ENCODE results near the gene EHD4. TPM values are rescaled to one million over a fixed set of nuclear protein-coding genes. Genes with fewer than 3 reads are reported as not detected.

The EHD4 gene
- polyA plus RNA-seq, 1 experiment, result 19.3 TPM

GRCh38 chr15:41899854-41900442 lies 72.4 kb downstream of the EHD4 start:
- ChIA-PET POLR2A (no interaction called here), CTCF (interaction anchor here (1.0 kb wide), 1 partner anchor 9 kb away, joined by 3 read pairs; no protein-coding TSS in a partner anchor)
- no peak for DNase-seq (ENCODE audit: low read depth, low spot score)
- Histone ChIP-seq H3K27ac (ENCODE audit: low read depth, low read length) (no peak overlapping the region), H3K9me3 (ENCODE audit: control insufficient read depth, insufficient read depth, low read length) (no peaks in the 10 kb centered on the region; the same call in 1 of the 2 replicates), H3K27me3 (ENCODE audit: control insufficient read depth, insufficient read depth, low read length) (no peaks in the 10 kb centered on the region), H3K4me3 (ENCODE audit: low read depth, low read length) (no peak overlapping the region)
- no peak for TF ChIP-seq CTCF (IDR thresholded peaks at IDR 0.05; ENCODE audit: low read depth, low read length)

- TF ChIP-seq CTCF (IDR thresholded peaks at IDR 0.05; ENCODE audit: low read depth, low read length), result no peak
- no peak overlapping the region for H3K4me3 ChIP-seq (ENCODE audit: low read depth, low read length)
- no peaks in the 10 kb centered on the region; the same call in 1 of the 2 replicates for H3K9me3 ChIP-seq (ENCODE audit: control insufficient read depth, insufficient read depth, low read length)
- H3K27me3 ChIP-seq (ENCODE audit: control insufficient read depth, insufficient read depth, low read length), result no peaks in the 10 kb centered on the region
- no peak overlapping the region for H3K27ac ChIP-seq (ENCODE audit: low read depth, low read length)
- POLR2A ChIA-PET, result no interaction called here
- CTCF ChIA-PET, result no interaction called here
- no peak for DNase-seq (ENCODE audit: low read depth, low spot score)
Measured at GRCh38 chr15:41897363-41897799, 75.0 kb downstream of the EHD4 start.

GRCh38 chr15:41896566-41896965 lies 75.8 kb downstream of the EHD4 start:
- Histone ChIP-seq H3K27ac (ENCODE audit: low read depth, low read length) (no peak overlapping the region), H3K9me3 (ENCODE audit: control insufficient read depth, insufficient read depth, low read length) (no peaks in the 10 kb centered on the region; the same call in 1 of the 2 replicates), H3K27me3 (ENCODE audit: control insufficient read depth, insufficient read depth, low read length) (no peaks in the 10 kb centered on the region), H3K4me3 (ENCODE audit: low read depth, low read length) (no peak overlapping the region)
- ChIA-PET CTCF (no interaction called here), POLR2A (no interaction called here)
- no peak for TF ChIP-seq CTCF (IDR thresholded peaks at IDR 0.05; ENCODE audit: low read depth, low read length)
- no peak for DNase-seq (ENCODE audit: low read depth, low spot score)

GRCh38 chr15:41895957-41896356 lies 76.4 kb downstream of the EHD4 start:
- Histone ChIP-seq H3K4me3 (ENCODE audit: low read depth, low read length) (no peak overlapping the region), H3K27me3 (ENCODE audit: control insufficient read depth, insufficient read depth, low read length) (no peaks in the 10 kb centered on the region), H3K27ac (ENCODE audit: low read depth, low read length) (no peak overlapping the region), H3K9me3 (ENCODE audit: control insufficient read depth, insufficient read depth, low read length) (no peaks in the 10 kb centered on the region; the same call in 1 of the 2 replicates)
- TF ChIP-seq CTCF (IDR thresholded peaks at IDR 0.05; ENCODE audit: low read depth, low read length), result no peak
- no peak for DNase-seq (ENCODE audit: low read depth, low spot score)
- POLR2A ChIA-PET, result no interaction called here
- CTCF ChIA-PET, result interaction anchor here (1.9 kb wide), 1 partner anchor 8 kb away, joined by 16 read pairs; no protein-coding TSS in a partner anchor

GRCh38 chr15:41895491-41895890 lies 76.9 kb downstream of the EHD4 start:
- DNase-seq (ENCODE audit: low read depth, low spot score), result no peak
- no peak overlapping the region for H3K27ac ChIP-seq (ENCODE audit: low read depth, low read length)
- CTCF ChIA-PET, result interaction anchor here (1.9 kb wide), 1 partner anchor 9 kb away, joined by 16 read pairs; no protein-coding TSS in a partner anchor
- H3K4me3 ChIP-seq (ENCODE audit: low read depth, low read length), result no peak overlapping the region
- H3K27me3 ChIP-seq (ENCODE audit: control insufficient read depth, insufficient read depth, low read length), result no peaks in the 10 kb centered on the region
- POLR2A ChIA-PET, result no interaction called here
- no peak for TF ChIP-seq CTCF (IDR thresholded peaks at IDR 0.05; ENCODE audit: low read depth, low read length)
- H3K9me3 ChIP-seq (ENCODE audit: control insufficient read depth, insufficient read depth, low read length), result no peaks in the 10 kb centered on the region; the same call in 1 of the 2 replicates
